Parathyroid adenoma (tissue), 2 donors: ENCODE results near the gene RAB10.

ENCODE experiments used
- H2AFZ ChIP-seq: fragments of 300-600 bp; sonication (generic); one replicate; pipeline ENCODE4 v1.7.0; 2017; ENCODE audit warnings: antibody characterized with exemption, mild to moderate bottlenecking
- H3K27ac ChIP-seq: fragments of 300-600 bp; sonication (generic); one replicate; pipeline ENCODE4 v1.7.0; 2017
- H3K27me3 ChIP-seq: fragments of 300-600 bp; sonication (generic); one replicate; pipeline ENCODE4 v1.7.0; 2017; ENCODE audit warnings: low read length; ENCODE audit not compliant: control insufficient read depth, insufficient read depth
- H3K36me3 ChIP-seq: fragments of 300-600 bp; sonication (generic); one replicate; pipeline ENCODE4 v1.7.0; 2017; ENCODE audit warnings: low read length; ENCODE audit not compliant: control insufficient read depth, insufficient read depth
- H3K4me1 ChIP-seq: fragments of 300-600 bp; sonication (generic); one replicate; pipeline ENCODE4 v1.7.0; 2017; ENCODE audit warnings: control low read depth
- H3K4me2 ChIP-seq: fragments of 300-600 bp; sonication (generic); one replicate; pipeline ENCODE4 v1.7.0; 2017; ENCODE audit warnings: low read length
- H3K4me3 ChIP-seq: fragments of 300-600 bp; sonication (generic); one replicate; pipeline ENCODE4 v1.7.0; 2017; ENCODE audit warnings: low read depth, low read length
- H3K79me2 ChIP-seq: fragments of 300-600 bp; sonication (generic); one replicate; pipeline ENCODE4 v1.7.0; 2017; ENCODE audit warnings: control low read depth
- H3K9ac ChIP-seq: fragments of 300-600 bp; sonication (generic); one replicate; pipeline ENCODE4 v1.7.0; 2017; ENCODE audit warnings: mild to moderate bottlenecking
- H3K9me3 ChIP-seq: fragments of 300-600 bp; sonication (generic); one replicate; pipeline ENCODE4 v1.7.0; 2017; ENCODE audit warnings: low read length; ENCODE audit not compliant: control insufficient read depth
- CTCF ChIP-seq: fragments of 300-600 bp; sonication (generic); IDR thresholded peaks from one replicate; pipeline ENCODE4 v1.7.0; 2017; ENCODE audit warnings: antibody characterized with exemption, mild to moderate bottlenecking
- donor health status: primary hyperparathyroidism.

Gene RAB10

GRCh38 chr2:26141145-26141769 lies 107.4 kb downstream of the RAB10 start:
- no peaks in the 10 kb centered on the region for H3K9me3 ChIP-seq
- no peaks in the 10 kb centered on the region for H3K27me3 ChIP-seq
- H3K27ac ChIP-seq: no peak overlapping the region
- no peak overlapping the region for H2AFZ ChIP-seq
- no peak for TF ChIP-seq CTCF
- H3K79me2 ChIP-seq: no peaks in the 10 kb centered on the region
- peaks cover 5% of the 10 kb centered on the region for H3K4me1 ChIP-seq
- no peak overlapping the region for H3K4me3 ChIP-seq
- no peak overlapping the region for H3K9ac ChIP-seq
- H3K4me2 ChIP-seq: no peak overlapping the region
- no peaks in the 10 kb centered on the region for H3K36me3 ChIP-seq

GRCh38 chr2:26144031-26144430 lies 110.1 kb downstream of the RAB10 start:
- no peak overlapping the region for H3K27ac ChIP-seq
- peaks cover 5% of the 10 kb centered on the region for H3K4me1 ChIP-seq
- H3K9ac ChIP-seq: no peak overlapping the region
- no peak for TF ChIP-seq CTCF
- H3K9me3 ChIP-seq: no peaks in the 10 kb centered on the region
- no peak overlapping the region for H3K4me2 ChIP-seq
- H3K79me2 ChIP-seq: no peaks in the 10 kb centered on the region
- no peak overlapping the region for H2AFZ ChIP-seq
- no peaks in the 10 kb centered on the region for H3K36me3 ChIP-seq
- H3K27me3 ChIP-seq: no peaks in the 10 kb centered on the region
- no peak overlapping the region for H3K4me3 ChIP-seq

- no peaks in the 10 kb centered on the region for H3K4me1 ChIP-seq
- no peak overlapping the region for H3K4me3 ChIP-seq
- H3K4me2 ChIP-seq: no peak overlapping the region
- H3K27me3 ChIP-seq: no peaks in the 10 kb centered on the region
- no peaks in the 10 kb centered on the region for H3K36me3 ChIP-seq
- H3K79me2 ChIP-seq: no peaks in the 10 kb centered on the region
- peak; percentile 84 for TF ChIP-seq CTCF
- no peak overlapping the region for H2AFZ ChIP-seq
- H3K27ac ChIP-seq: no peak overlapping the region
- H3K9ac ChIP-seq: no peak overlapping the region
- no peaks in the 10 kb centered on the region for H3K9me3 ChIP-seq
Measured at GRCh38 chr2:26144953-26145680, 111.2 kb downstream of the RAB10 start.

- H3K4me3 ChIP-seq: no peak overlapping the region
- H3K9ac ChIP-seq: no peak overlapping the region
- TF ChIP-seq CTCF: no peak
- H3K79me2 ChIP-seq: no peaks in the 10 kb centered on the region
- H3K27ac ChIP-seq: no peak overlapping the region
- no peak overlapping the region for H2AFZ ChIP-seq
- H3K4me2 ChIP-seq: no peak overlapping the region
- H3K9me3 ChIP-seq: no peaks in the 10 kb centered on the region
- H3K4me1 ChIP-seq: no peaks in the 10 kb centered on the region
- H3K27me3 ChIP-seq: no peaks in the 10 kb centered on the region
- no peaks in the 10 kb centered on the region for H3K36me3 ChIP-seq
Measured at GRCh38 chr2:26148501-26148900, 114.6 kb downstream of the RAB10 start.

GRCh38 chr2:26150243-26150642 lies 116.4 kb downstream of the RAB10 start:
- Histone ChIP-seq H3K4me3 (no peak overlapping the region), H3K9ac (no peak overlapping the region), H3K9me3 (no peaks in the 10 kb centered on the region), H3K4me1 (no peaks in the 10 kb centered on the region), H3K79me2 (no peaks in the 10 kb centered on the region), H3K27me3 (no peaks in the 10 kb centered on the region), H3K27ac (no peak overlapping the region), H3K4me2 (no peak overlapping the region), H2AFZ (no peak overlapping the region), H3K36me3 (no peaks in the 10 kb centered on the region)
- no peak for TF ChIP-seq CTCF
